ENCODE results near the gene PHC3.

PHC3 gene

GRCh38 chr3:170151536-170151935 is 30.0 kb downstream of the PHC3 start:
- TF ChIP-seq, protein P1, sequence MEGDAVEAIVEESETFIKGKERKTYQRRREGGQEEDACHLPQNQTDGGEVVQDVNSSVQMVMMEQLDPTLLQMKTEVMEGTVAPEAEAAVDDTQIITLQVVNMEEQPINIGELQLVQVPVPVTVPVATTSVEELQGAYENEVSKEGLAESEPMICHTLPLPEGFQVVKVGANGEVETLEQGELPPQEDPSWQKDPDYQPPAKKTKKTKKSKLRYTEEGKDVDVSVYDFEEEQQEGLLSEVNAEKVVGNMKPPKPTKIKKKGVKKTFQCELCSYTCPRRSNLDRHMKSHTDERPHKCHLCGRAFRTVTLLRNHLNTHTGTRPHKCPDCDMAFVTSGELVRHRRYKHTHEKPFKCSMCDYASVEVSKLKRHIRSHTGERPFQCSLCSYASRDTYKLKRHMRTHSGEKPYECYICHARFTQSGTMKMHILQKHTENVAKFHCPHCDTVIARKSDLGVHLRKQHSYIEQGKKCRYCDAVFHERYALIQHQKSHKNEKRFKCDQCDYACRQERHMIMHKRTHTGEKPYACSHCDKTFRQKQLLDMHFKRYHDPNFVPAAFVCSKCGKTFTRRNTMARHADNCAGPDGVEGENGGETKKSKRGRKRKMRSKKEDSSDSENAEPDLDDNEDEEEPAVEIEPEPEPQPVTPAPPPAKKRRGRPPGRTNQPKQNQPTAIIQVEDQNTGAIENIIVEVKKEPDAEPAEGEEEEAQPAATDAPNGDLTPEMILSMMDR (IDR thresholded peaks at IDR 0.05; ENCODE audit: low read depth, low read length), result no peak
- DNase-seq, result no peak
- H3K36me3 ChIP-seq, result peaks cover 6% of the 10 kb centered on the region; the same call in 1 of the 2 replicates
- no peak overlapping the region for H3K4me3 ChIP-seq (ENCODE audit: low read depth, low read length)
- H3K27me3 ChIP-seq (ENCODE audit: insufficient read depth, low read depth, severe bottlenecking), result no peaks in the 10 kb centered on the region
- H3K27ac ChIP-seq, result no peak overlapping the region
- H3K9me3 ChIP-seq (ENCODE audit: severe bottlenecking), result no peaks in the 10 kb centered on the region

DNA sequence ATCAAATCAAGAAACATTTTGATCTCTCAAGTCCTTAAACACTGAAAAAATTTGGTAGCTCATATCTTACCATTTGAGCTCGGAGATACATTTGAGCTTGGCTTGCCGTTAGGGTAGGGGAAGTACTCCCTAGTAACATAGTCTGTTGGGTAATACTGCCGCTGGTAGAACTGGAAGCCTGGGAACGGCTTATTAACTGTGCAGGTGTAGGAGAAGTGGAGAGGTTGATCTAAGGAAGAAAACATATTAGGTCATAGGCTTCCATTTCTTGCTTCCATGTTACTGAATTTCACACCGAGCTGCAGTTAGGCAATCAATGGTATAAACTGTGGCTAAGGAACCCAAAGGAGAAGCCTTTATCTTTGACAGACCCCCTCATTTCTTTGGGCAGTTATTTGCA is 32.5 kb downstream of the PHC3 start:
- no peak overlapping the region for H3K4me3 ChIP-seq (ENCODE audit: low read depth, low read length)
- no peaks in the 10 kb centered on the region for H3K27me3 ChIP-seq (ENCODE audit: insufficient read depth, low read depth, severe bottlenecking)
- no peak overlapping the region for H3K27ac ChIP-seq
- H3K36me3 ChIP-seq, result no peaks in the 10 kb centered on the region; the same call in none of the 2 replicates
- TF ChIP-seq, protein P1 (IDR thresholded peaks at IDR 0.05; ENCODE audit: low read depth, low read length), result no peak
- no peaks in the 10 kb centered on the region for H3K9me3 ChIP-seq (ENCODE audit: severe bottlenecking)
- no peak for DNase-seq

GRCh38 chr3:170145278-170145677 is 36.3 kb downstream of the PHC3 start:
- H3K4me3 ChIP-seq (ENCODE audit: low read depth, low read length), result no peak overlapping the region
- no peaks in the 10 kb centered on the region for H3K9me3 ChIP-seq (ENCODE audit: severe bottlenecking)
- TF ChIP-seq, protein P1 (IDR thresholded peaks at IDR 0.05; ENCODE audit: low read depth, low read length), result no peak
- DNase-seq, result no peak
- H3K27me3 ChIP-seq (ENCODE audit: insufficient read depth, low read depth, severe bottlenecking), result no peaks in the 10 kb centered on the region
- H3K36me3 ChIP-seq, result no peaks in the 10 kb centered on the region; the same call in none of the 2 replicates
- no peak overlapping the region for H3K27ac ChIP-seq

DNA sequence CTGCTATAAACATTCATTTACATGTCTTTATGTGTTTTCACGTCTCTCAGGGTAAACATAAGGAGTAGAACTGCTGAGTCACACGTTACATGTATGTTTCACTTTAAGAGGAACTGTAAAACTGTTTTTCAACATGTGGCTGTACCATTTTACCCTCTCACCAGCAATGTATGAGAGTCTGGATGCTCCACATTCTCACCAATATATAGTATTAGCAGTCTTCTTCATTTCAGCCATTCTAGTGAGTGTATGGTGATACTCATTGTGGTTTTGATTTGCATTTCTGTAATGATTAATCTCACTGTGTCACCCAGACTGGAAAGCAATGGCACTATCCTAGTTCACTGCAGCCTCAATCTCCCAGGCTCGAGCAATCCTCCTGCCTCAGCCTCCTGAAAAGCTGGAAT is 37.1 kb downstream of the PHC3 start:
- Histone ChIP-seq H3K27me3 (ENCODE audit: insufficient read depth, low read depth, severe bottlenecking) (no peaks in the 10 kb centered on the region), H3K27ac (no peak overlapping the region), H3K36me3 (no peaks in the 10 kb centered on the region; the same call in none of the 2 replicates), H3K4me3 (ENCODE audit: low read depth, low read length) (no peak overlapping the region), H3K9me3 (ENCODE audit: severe bottlenecking) (no peaks in the 10 kb centered on the region)
- TF ChIP-seq, protein P1 (IDR thresholded peaks at IDR 0.05; ENCODE audit: low read depth, low read length), result no peak
- no peak for DNase-seq

DNA sequence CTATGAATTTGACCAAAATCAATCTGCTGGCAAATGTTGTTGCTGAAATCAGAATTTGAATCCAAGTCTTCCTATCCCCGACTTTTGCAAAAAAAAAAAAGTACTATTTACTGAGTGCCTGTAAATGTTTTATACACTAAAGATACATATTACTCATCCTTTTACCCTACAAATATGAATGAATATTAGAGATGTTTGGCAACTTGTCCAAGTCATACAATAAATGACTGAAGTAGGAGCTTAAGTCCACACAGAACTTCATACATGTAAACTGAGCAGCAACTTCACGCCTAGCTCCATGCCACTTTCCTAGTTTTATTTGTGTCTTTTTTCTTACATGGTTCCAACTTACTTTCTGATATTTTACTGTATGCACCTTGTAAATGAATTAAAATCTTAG is 39.2 kb downstream of the PHC3 start:
- Histone ChIP-seq H3K4me3 (ENCODE audit: low read depth, low read length) (no peak overlapping the region), H3K36me3 (no peaks in the 10 kb centered on the region; the same call in none of the 2 replicates), H3K27ac (no peak overlapping the region), H3K27me3 (ENCODE audit: insufficient read depth, low read depth, severe bottlenecking) (no peaks in the 10 kb centered on the region), H3K9me3 (ENCODE audit: severe bottlenecking) (no peaks in the 10 kb centered on the region)
- TF ChIP-seq, protein P1 (IDR thresholded peaks at IDR 0.05; ENCODE audit: low read depth, low read length), result no peak
- DNase-seq, result no peak

DNA sequence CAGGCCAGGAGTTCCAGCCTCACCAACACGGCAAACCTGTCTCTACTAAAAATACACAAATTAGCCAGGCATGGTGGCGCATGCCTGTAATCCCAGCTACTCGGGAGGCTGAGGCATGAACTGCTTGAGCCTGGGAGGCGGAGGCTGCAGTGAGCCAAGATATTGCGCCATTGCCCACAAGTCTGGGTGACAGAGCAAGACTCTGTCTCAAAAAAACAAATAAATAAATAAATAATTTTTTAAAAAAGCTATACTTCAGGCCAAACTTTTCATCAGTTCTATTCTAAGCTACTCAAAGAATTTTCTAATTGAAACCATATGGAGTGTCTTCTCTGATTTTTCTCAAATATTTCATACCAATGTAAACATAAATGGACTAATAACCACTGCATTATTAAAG is 43.5 kb downstream of the PHC3 start:
- no peak for DNase-seq
- no peak overlapping the region for H3K27ac ChIP-seq
- no peaks in the 10 kb centered on the region for H3K27me3 ChIP-seq (ENCODE audit: insufficient read depth, low read depth, severe bottlenecking)
- H3K9me3 ChIP-seq (ENCODE audit: severe bottlenecking), result no peaks in the 10 kb centered on the region
- no peak overlapping the region for H3K4me3 ChIP-seq (ENCODE audit: low read depth, low read length)
- TF ChIP-seq, protein P1 (IDR thresholded peaks at IDR 0.05; ENCODE audit: low read depth, low read length), result no peak
- peaks cover 16% of the 10 kb centered on the region for H3K36me3 ChIP-seq

Data from WERI-Rb-1 (cell line).